ENCODE results near the gene TAC3.

The TAC3 gene

GRCh38 chr12:56995201-56995929 is 21.0 kb downstream of the TAC3 start:
- no peak overlapping the region for H3K4me3 ChIP-seq (ENCODE audit: low read depth in 1 of 2, low read length in 1 of 2)

DNA sequence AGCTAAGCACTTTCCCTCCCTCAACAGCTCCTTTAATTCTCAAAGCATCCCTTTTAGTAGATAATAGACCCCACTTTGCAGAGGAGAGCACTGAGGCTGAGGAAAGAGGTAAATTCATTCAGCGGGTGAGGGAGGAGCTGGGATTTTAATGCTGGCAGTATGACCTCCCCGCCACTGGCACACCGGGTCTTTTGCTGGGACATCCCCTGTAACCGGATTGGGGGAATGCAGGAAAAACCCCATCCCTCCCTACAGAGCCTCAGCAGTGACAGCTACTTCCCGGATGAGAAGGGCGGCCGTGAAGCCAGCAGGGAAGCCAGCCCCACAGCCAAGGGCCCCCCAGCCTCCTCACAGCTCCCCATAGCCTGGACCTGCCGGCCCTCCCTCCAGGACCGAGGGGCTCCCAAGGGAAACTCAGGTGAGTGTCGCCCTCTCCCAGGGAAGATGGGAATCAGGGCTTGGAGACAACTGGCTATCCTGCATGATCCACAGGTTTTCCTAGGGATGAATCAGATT is 22.0 kb downstream of the TAC3 start:
- H3K4me3 ChIP-seq (ENCODE audit: low read depth in 1 of 2, low read length in 1 of 2) = no peak overlapping the region
- no peak overlapping the region for H3K27ac ChIP-seq
- no peak for TF ChIP-seq CTCF (IDR thresholded peaks at IDR 0.05)
- no peaks in the 10 kb centered on the region for H3K36me3 ChIP-seq
- H3K9me3 ChIP-seq = no peaks in the 10 kb centered on the region
- H3K4me1 ChIP-seq (ENCODE audit: control insufficient read depth in 1 of 2, insufficient read depth in 1 of 2, low read depth in 1 of 2, low read length in 1 of 2) = peaks cover 0 to 6% of the 10 kb centered on the region in 2 experiments
- H3K27me3 ChIP-seq = peaks cover under 1% of the 10 kb centered on the region

More at GRCh38 chr12:56995201-56995929, 21.0 kb downstream of the TAC3 start:
- peaks cover 0 to 6% of the 10 kb centered on the region in 2 experiments for H3K4me1 ChIP-seq (ENCODE audit: control insufficient read depth in 1 of 2, insufficient read depth in 1 of 2, low read depth in 1 of 2, low read length in 1 of 2)
- H3K9me3 ChIP-seq = no peaks in the 10 kb centered on the region
- no peaks in the 10 kb centered on the region for H3K27me3 ChIP-seq
- no peaks in the 10 kb centered on the region for H3K36me3 ChIP-seq
- H3K27ac ChIP-seq = no peak overlapping the region
- no peak for TF ChIP-seq CTCF (IDR thresholded peaks at IDR 0.05)

- peaks cover under 1 to 6% of the 10 kb centered on the region in 2 experiments for H3K4me1 ChIP-seq (ENCODE audit: control insufficient read depth in 1 of 2, insufficient read depth in 1 of 2, low read depth in 1 of 2, low read length in 1 of 2)
- no peaks in the 10 kb centered on the region for H3K36me3 ChIP-seq
- no peak for TF ChIP-seq CTCF (IDR thresholded peaks at IDR 0.05)
- H3K27ac ChIP-seq = no peak overlapping the region
- peaks cover 10% of the 10 kb centered on the region for H3K27me3 ChIP-seq
- H3K4me3 ChIP-seq (ENCODE audit: low read depth in 1 of 2, low read length in 1 of 2) = no peak overlapping the region
- no peaks in the 10 kb centered on the region for H3K9me3 ChIP-seq
These were observed 23.0 kb downstream of the TAC3 start for GRCh38 chr12:56993346-56993745.

GRCh38 chr12:56991319-56992246 is 24.7 kb downstream of the TAC3 start:
- no peak overlapping the region for H3K4me3 ChIP-seq (ENCODE audit: low read depth in 1 of 2, low read length in 1 of 2)
- H3K27ac ChIP-seq = no peak overlapping the region
- H3K36me3 ChIP-seq = no peaks in the 10 kb centered on the region
- H3K27me3 ChIP-seq = peaks cover 18% of the 10 kb centered on the region
- H3K9me3 ChIP-seq = no peaks in the 10 kb centered on the region
- peaks cover 8 to 16% of the 10 kb centered on the region in 2 experiments for H3K4me1 ChIP-seq (ENCODE audit: control insufficient read depth in 1 of 2, insufficient read depth in 1 of 2, low read depth in 1 of 2, low read length in 1 of 2)
- TF ChIP-seq CTCF (IDR thresholded peaks at IDR 0.05) = no peak

DNA sequence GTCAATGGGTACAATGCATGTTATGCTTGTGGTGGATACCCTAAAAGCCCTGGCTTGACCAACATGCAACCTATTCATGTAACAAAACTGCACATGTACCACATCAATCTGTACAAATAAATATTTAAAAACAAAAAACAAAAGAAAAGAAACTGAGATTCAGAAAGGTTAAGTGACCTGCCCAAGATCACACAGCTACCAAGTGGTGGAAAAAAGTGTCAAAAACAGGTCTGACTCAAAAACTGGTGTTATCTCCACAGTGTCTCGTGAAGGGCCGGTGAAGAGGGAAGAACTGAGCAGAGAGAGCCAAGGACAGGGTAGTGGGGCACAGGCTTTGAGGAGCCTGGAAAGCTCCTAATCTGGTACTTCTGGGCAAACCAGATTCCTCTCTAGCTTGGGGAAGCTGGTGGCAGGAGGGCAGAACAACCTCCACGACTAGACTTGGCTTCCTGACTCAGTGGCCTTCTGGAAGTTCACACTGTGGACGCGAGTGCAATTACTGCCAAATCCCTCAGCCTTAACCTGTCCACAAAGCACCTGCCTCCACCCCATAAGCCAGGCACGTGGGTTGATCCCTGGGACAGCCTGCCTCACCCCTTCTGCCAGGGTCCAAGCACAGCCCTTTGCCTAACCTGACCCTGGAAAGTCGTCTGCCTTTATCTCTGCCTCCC is 25.5 kb downstream of the TAC3 start:
- H3K4me3 ChIP-seq (ENCODE audit: low read depth in 1 of 2, low read length in 1 of 2) = no peak overlapping the region
- no peak for TF ChIP-seq CTCF (IDR thresholded peaks at IDR 0.05)

More for the DNA sequence above, 25.5 kb downstream of the TAC3 start:
- H3K9me3 ChIP-seq = no peaks in the 10 kb centered on the region
- no peak overlapping the region for H3K27ac ChIP-seq
- no peaks in the 10 kb centered on the region for H3K36me3 ChIP-seq
- H3K4me1 ChIP-seq (ENCODE audit: control insufficient read depth in 1 of 2, insufficient read depth in 1 of 2, low read depth in 1 of 2, low read length in 1 of 2) = peaks cover 8 to 16% of the 10 kb centered on the region in 2 experiments
- H3K27me3 ChIP-seq = peaks cover 18% of the 10 kb centered on the region
